ENCODE results near the gene RNASE11. TPM values are rescaled to one million over a fixed set of nuclear protein-coding genes. Genes with fewer than 3 reads are reported as not detected.

Gene RNASE11
- total RNA-seq (2021; ENCODE audit: unreplicated experiment) = not detected
- polyA plus RNA-seq (2012) = not detected in 2 replicates
- Bru-seq, nascent RNA = not detected
- BruChase-seq, experiment 1, labeled RNA remaining after a 6-hour chase = not detected
- BruChase-seq, experiment 2, labeled RNA remaining after a 2-hour chase = not detected
- long read RNA-seq = 0 reads

DNA sequence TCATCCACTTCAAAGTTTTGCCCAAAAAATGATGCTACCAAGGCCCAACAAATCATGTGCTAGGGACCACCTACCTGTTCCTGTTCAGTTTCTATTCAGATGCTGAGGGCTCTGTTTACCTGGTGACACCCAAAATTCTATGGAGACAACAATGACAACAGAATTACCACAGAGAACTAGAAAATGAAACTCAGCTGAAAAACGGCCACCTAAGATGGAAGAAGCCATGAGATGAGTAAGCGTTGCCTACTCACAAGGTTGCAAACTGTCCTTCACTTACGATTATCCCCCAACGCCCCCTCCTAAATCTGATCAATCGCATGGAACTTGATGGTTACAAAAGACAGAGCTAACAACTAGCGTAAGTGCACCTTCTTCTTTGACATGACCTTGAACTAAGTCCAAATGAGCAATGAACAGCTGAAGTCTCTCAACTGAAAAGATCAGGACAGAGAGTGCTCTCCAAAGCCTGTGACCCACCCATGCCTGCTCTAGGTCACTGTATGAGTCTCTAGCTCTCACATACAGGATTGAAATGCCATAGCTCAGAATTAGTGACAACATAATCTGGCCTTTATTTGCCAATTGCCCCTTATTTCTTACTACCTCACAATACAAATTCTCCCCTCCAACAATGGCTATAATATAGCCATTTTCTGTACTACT is at the start of gene RNASE11:
Gene RNASE11, minus strand, starts transcription at position 513 of the 666 bp plus-strand sequence.
- Histone ChIP-seq H3K36me3 (ENCODE audit: control insufficient read depth in 1 of 2, insufficient read depth in 2 of 2, low read length in 2 of 2) (no peaks in the 10 kb centered on the region), H3K4me2 (ENCODE audit: low read length) (no peak within 1 kb of the TSS), H3K9me2 (ENCODE audit: insufficient read depth) (no peaks in the 10 kb centered on the region), H3K27ac (ENCODE audit: low read depth, low read length) (no peak within 1 kb of the TSS), H3K9me3 (ENCODE audit: control insufficient read depth in 1 of 2, insufficient read depth in 1 of 2, low read depth in 1 of 2, low read length in 2 of 2) (no peaks in the 10 kb centered on the region), H3K27me3 (ENCODE audit: insufficient read depth, low read length) (peaks cover 31% of the 10 kb centered on the region; the same call in 1 of the 2 replicates), H3K79me2 (ENCODE audit: insufficient read depth, low read length) (no peaks in the 10 kb centered on the region), H4K20me1 (ENCODE audit: insufficient read depth) (no peaks in the 10 kb centered on the region), H2AFZ (ENCODE audit: low read depth, low read length, poor library complexity, severe bottlenecking) (no peak within 1 kb of the TSS), H3K4me1 (ENCODE audit: control insufficient read depth in 1 of 2, insufficient read depth in 2 of 2, low read length in 2 of 2) (no peaks in the 10 kb centered on the region), H3K4me3 (replicated peaks in 1 of 2; ENCODE audit: low read depth in 1 of 2, low read length in 2 of 2) (no peak within 1 kb of the TSS), H3K9ac (ENCODE audit: low read length) (no peak within 1 kb of the TSS)
- ATAC-seq (no peak), DNase-seq (ENCODE audit: low read depth, low spot score) (no peak)
- CTCF ChIA-PET = no interaction called here
- intact Hi-C loops (cut with micrococcal nuclease) = loop anchor here (10.0 kb wide), 1 partner anchor 53 kb away; no protein-coding TSS in a partner anchor
- RAD21 ChIA-PET (ENCODE audit: low non-redundant PET in 1 of 2, low total read pairs in 2 of 2, uncharacterized antibody in 2 of 2, unreplicated experiment in 2 of 2) = no interaction called here
- no TSS peak for BruUV-seq (replicated peaks)
- POLR2A ChIA-PET = no interaction called here
- TF ChIP-seq ZFX (IDR thresholded peaks at IDR 0.05) = no peak
- no peak for TF ChIP-seq FOSL1 (IDR thresholded peaks at IDR 0.05; ENCODE audit: low read depth)
- TF ChIP-seq SIN3A (IDR thresholded peaks at IDR 0.05; ENCODE audit: low read depth) = no peak
- no peak for TF ChIP-seq CBX3 (IDR thresholded peaks at IDR 0.05; ENCODE audit: low read depth)
- TF ChIP-seq EZH2phosphoT487 (IDR thresholded peaks at IDR 0.05; ENCODE audit: borderline replicate concordance) = no peak
- TF ChIP-seq, protein P1, sequence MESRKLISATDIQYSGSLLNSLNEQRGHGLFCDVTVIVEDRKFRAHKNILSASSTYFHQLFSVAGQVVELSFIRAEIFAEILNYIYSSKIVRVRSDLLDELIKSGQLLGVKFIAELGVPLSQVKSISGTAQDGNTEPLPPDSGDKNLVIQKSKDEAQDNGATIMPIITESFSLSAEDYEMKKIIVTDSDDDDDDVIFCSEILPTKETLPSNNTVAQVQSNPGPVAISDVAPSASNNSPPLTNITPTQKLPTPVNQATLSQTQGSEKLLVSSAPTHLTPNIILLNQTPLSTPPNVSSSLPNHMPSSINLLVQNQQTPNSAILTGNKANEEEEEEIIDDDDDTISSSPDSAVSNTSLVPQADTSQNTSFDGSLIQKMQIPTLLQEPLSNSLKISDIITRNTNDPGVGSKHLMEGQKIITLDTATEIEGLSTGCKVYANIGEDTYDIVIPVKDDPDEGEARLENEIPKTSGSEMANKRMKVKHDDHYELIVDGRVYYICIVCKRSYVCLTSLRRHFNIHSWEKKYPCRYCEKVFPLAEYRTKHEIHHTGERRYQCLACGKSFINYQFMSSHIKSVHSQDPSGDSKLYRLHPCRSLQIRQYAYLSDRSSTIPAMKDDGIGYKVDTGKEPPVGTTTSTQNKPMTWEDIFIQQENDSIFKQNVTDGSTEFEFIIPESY (IDR thresholded peaks at IDR 0.05; ENCODE audit: extremely low read depth, insufficient replicate concordance, low read length) = no peak
- no peak for TF ChIP-seq EGR1 (IDR thresholded peaks at IDR 0.05; ENCODE audit: low read depth)
- TF ChIP-seq, protein P2, sequence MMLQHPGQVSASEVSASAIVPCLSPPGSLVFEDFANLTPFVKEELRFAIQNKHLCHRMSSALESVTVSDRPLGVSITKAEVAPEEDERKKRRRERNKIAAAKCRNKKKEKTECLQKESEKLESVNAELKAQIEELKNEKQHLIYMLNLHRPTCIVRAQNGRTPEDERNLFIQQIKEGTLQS (IDR thresholded peaks at IDR 0.05) = no peak
- no peak for TF ChIP-seq POLR2A (IDR thresholded peaks at IDR 0.05; ENCODE audit: borderline replicate concordance, extremely low read depth, insufficient read depth, insufficient read length)
- no peak for TF ChIP-seq RAD21 (IDR thresholded peaks at IDR 0.05; ENCODE audit: low read depth)
- no peak for TF ChIP-seq ELF1 (IDR thresholded peaks at IDR 0.05; ENCODE audit: borderline replicate concordance, low read depth)
- TF ChIP-seq CEBPB (IDR thresholded peaks at IDR 0.05; ENCODE audit: low read depth) = no peak
- TF ChIP-seq, protein P3, sequence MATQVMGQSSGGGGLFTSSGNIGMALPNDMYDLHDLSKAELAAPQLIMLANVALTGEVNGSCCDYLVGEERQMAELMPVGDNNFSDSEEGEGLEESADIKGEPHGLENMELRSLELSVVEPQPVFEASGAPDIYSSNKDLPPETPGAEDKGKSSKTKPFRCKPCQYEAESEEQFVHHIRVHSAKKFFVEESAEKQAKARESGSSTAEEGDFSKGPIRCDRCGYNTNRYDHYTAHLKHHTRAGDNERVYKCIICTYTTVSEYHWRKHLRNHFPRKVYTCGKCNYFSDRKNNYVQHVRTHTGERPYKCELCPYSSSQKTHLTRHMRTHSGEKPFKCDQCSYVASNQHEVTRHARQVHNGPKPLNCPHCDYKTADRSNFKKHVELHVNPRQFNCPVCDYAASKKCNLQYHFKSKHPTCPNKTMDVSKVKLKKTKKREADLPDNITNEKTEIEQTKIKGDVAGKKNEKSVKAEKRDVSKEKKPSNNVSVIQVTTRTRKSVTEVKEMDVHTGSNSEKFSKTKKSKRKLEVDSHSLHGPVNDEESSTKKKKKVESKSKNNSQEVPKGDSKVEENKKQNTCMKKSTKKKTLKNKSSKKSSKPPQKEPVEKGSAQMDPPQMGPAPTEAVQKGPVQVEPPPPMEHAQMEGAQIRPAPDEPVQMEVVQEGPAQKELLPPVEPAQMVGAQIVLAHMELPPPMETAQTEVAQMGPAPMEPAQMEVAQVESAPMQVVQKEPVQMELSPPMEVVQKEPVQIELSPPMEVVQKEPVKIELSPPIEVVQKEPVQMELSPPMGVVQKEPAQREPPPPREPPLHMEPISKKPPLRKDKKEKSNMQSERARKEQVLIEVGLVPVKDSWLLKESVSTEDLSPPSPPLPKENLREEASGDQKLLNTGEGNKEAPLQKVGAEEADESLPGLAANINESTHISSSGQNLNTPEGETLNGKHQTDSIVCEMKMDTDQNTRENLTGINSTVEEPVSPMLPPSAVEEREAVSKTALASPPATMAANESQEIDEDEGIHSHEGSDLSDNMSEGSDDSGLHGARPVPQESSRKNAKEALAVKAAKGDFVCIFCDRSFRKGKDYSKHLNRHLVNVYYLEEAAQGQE (IDR thresholded peaks at IDR 0.05; ENCODE audit: low read depth) = no peak
- TF ChIP-seq, protein P4, sequence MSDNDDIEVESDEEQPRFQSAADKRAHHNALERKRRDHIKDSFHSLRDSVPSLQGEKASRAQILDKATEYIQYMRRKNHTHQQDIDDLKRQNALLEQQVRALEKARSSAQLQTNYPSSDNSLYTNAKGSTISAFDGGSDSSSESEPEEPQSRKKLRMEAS (IDR thresholded peaks at IDR 0.05) = no peak
- TF ChIP-seq YY1 (IDR thresholded peaks at IDR 0.05; ENCODE audit: extremely low read depth, insufficient replicate concordance, low read depth, low read length) = no peak
- no peak for TF ChIP-seq SP1 (IDR thresholded peaks at IDR 0.05; ENCODE audit: low read depth)
- TF ChIP-seq ZNF274 (IDR thresholded peaks at IDR 0.05; ENCODE audit: low read depth, low read length) = no peak
- TF ChIP-seq, protein P5, sequence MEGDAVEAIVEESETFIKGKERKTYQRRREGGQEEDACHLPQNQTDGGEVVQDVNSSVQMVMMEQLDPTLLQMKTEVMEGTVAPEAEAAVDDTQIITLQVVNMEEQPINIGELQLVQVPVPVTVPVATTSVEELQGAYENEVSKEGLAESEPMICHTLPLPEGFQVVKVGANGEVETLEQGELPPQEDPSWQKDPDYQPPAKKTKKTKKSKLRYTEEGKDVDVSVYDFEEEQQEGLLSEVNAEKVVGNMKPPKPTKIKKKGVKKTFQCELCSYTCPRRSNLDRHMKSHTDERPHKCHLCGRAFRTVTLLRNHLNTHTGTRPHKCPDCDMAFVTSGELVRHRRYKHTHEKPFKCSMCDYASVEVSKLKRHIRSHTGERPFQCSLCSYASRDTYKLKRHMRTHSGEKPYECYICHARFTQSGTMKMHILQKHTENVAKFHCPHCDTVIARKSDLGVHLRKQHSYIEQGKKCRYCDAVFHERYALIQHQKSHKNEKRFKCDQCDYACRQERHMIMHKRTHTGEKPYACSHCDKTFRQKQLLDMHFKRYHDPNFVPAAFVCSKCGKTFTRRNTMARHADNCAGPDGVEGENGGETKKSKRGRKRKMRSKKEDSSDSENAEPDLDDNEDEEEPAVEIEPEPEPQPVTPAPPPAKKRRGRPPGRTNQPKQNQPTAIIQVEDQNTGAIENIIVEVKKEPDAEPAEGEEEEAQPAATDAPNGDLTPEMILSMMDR (IDR thresholded peaks at IDR 0.05 in 2 of 3, conservative IDR thresholded peaks at IDR 0.05 in 1 of 3; ENCODE audit: borderline replicate concordance in 1 of 3, insufficient read depth in 1 of 3, low read depth in 2 of 3, low read length in 2 of 3) = no peak
- no peak for TF ChIP-seq POLR2AphosphoS5 (IDR thresholded peaks at IDR 0.05; ENCODE audit: low read depth, low read length)
